ENCODE measurements around the gene NEURL1B.
"Not testable (repeated sequence)": the region's sequence is repeated elsewhere in the genome, so short reads cannot be mapped to it uniquely, and the experiment has no call there.

- TF ChIP-seq, protein P1, sequence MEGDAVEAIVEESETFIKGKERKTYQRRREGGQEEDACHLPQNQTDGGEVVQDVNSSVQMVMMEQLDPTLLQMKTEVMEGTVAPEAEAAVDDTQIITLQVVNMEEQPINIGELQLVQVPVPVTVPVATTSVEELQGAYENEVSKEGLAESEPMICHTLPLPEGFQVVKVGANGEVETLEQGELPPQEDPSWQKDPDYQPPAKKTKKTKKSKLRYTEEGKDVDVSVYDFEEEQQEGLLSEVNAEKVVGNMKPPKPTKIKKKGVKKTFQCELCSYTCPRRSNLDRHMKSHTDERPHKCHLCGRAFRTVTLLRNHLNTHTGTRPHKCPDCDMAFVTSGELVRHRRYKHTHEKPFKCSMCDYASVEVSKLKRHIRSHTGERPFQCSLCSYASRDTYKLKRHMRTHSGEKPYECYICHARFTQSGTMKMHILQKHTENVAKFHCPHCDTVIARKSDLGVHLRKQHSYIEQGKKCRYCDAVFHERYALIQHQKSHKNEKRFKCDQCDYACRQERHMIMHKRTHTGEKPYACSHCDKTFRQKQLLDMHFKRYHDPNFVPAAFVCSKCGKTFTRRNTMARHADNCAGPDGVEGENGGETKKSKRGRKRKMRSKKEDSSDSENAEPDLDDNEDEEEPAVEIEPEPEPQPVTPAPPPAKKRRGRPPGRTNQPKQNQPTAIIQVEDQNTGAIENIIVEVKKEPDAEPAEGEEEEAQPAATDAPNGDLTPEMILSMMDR (IDR thresholded peaks at IDR 0.05; ENCODE audit: insufficient read depth, low read depth, low read length): not testable (repeated sequence)
- not testable (repeated sequence) for TF ChIP-seq EZH2 (IDR thresholded peaks at IDR 0.05; ENCODE audit: insufficient read depth, low read length)
Observed at GRCh38 chr5:172656496-172656895, 15.4 kb downstream of the NEURL1B start.
